GM21717 (cell line): Measurements from ENCODE around the gene GBP7.

Source experiments
- ATAC-seq: cut with Tn5 transposase; IDR thresholded peaks from one replicate; pipeline ENCODE4 v1.9.1; 2021; ENCODE audit warnings: mild to moderate bottlenecking, moderate library complexity; ENCODE audit not compliant: unreplicated experiment

The GBP7 gene

GRCh38 chr1:89125240-89125912 is 50.4 kb downstream of the GBP7 start:
- ATAC-seq: peak; percentile 16

- ATAC-seq: no peak
These were observed 54.2 kb downstream of the GBP7 start for GRCh38 chr1:89121641-89122040.

- ATAC-seq: no peak
These were observed 61.1 kb downstream of the GBP7 start for GRCh38 chr1:89114662-89115061.

DNA sequence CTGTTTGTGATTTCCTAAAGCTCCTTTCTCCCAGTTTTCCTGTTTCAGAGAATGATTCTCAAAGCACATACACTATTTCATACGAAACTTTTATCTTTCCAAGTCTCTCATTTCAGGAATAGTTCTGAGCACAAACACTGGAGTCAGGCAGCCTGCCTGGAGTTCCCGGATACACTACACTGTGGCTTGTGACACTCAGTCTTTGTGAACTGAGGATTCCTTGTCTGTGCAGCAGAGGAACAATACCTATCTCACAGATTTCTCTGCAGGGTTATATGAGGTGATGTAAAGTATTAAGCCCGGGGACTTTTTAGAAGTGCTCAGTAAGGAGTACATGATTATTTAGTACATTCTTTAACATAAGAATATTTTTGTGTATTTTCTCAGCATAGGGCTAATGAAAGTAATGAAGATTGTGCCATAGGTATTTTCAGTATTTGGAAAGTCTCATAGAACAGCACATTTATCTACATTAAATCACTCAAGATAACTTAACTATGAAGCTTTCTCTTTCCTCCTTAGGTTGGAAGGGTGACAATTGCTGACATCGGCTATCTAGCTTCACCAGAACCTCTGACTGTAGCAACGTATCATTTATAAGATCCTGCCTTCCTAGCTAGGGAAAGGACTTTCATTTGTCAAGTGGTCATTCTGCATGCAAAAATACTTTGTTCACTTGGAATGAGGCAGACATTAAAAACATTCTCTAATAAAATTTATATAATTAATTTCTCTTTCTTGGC is 62.8 kb downstream of the GBP7 start:
- ATAC-seq: no peak

GRCh38 chr1:89104687-89105086 is 71.1 kb downstream of the GBP7 start:
- no peak for ATAC-seq

GRCh38 chr1:89104147-89104546 is 71.7 kb downstream of the GBP7 start:
- ATAC-seq: no peak

- no peak for ATAC-seq
These were observed 73.8 kb downstream of the GBP7 start for GRCh38 chr1:89102021-89102420.

GRCh38 chr1:89100412-89100811 is 75.4 kb downstream of the GBP7 start:
- no peak for ATAC-seq

- no peak for ATAC-seq
These were observed 76.9 kb downstream of the GBP7 start for GRCh38 chr1:89098857-89099256.

DNA sequence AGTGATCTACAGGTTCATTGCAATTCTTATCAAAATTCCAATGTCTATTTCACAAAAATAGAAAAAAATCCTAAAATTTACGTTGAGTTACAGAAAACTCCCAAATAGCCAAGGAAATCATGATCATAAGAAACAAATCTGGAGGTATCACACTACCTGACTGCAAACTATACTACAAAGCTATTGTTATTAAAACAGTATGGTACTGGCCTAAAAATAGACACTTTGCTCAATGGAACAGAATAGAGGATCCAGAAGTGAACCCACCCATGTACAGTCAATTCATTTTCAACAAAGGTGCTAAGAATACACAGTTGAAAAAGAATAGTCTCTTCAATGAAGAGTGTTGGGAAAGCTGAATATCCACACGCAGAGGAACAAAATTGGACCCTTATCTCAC is 80.1 kb downstream of the GBP7 start:
- ATAC-seq: no peak

- ATAC-seq: no peak
These were observed 85.8 kb downstream of the GBP7 start for GRCh38 chr1:89089962-89090361.

- no peak for ATAC-seq
These were observed 87.2 kb downstream of the GBP7 start for GRCh38 chr1:89088572-89088971.

- no peak for ATAC-seq
These were observed 88.6 kb downstream of the GBP7 start for GRCh38 chr1:89087241-89087640.

DNA sequence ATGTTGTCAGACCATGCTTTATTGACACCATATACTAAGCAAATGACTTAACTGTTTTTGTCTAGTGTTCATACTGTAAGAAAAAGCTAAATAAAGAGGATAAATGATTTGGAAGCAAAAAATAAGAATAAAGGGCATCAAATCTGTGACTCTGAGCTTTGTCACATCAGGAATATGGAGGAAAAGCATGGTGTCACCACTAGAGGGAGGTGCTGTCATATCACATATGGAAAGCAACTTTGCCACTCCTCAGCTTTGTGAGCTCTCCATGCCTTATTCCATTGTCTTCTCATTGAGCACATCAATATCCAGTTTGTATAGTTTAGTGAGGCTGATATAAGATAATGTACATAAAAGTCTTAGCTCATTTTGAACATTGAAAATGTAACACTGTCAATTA is 90.0 kb downstream of the GBP7 start:
- ATAC-seq: no peak
